Thyroid gland (tissue), 4 donors: ENCODE data around the gene VPS50.

ENCODE experiments used
- CTCF ChIP-seq, 6 experiments: fragments of 200-600 bp in 3 of 6; fragments of 450-650 bp in 3 of 6; sonication (generic) in 3 of 6; IDR thresholded peaks; one replicate each; pipeline ENCODE4 v1.5.1; 2016 to 2019; ENCODE audit warnings: antibody characterized with exemption in 6 of 6, mild to moderate bottlenecking in 2 of 6, inconsistent platforms in 1 of 6, moderate library complexity in 1 of 6
- POLR2A ChIP-seq, 2 donors: fragments of 450-650 bp; IDR thresholded peaks; one replicate each; pipeline ENCODE4 v1.6.1; 2017; ENCODE audit warnings: antibody characterized with exemption in 2 of 2, mild to moderate bottlenecking in 2 of 2, moderate library complexity in 1 of 2

GRCh38 chr7:93231799-93232672, at the start of gene VPS50:
- TF ChIP-seq POLR2A (IDR thresholded peaks at IDR 0.05) (peak in 1 of 2 donors; percentile 76), CTCF (IDR thresholded peaks at IDR 0.05) (peak in 1 of 6 experiments; percentile 27)
